Common myeloid progenitor, CD34-positive (primary cell): Measurements from ENCODE around the gene GLI2.

Experiments
- CTCF ChIA-PET: fragments of 350-600 bp; sonication (Branson Sonifier 250); formaldehyde crosslinking; loops from one replicate; lab custom pipeline; 2021; ENCODE audit warnings: antibody characterized with exemption; lab: Charles Lee
- POLR2A ChIA-PET: fragments of 350-600 bp; sonication (Branson Sonifier 250); formaldehyde crosslinking; loops from one replicate; lab custom pipeline; 2021; ENCODE audit warnings: antibody characterized with exemption; lab: Charles Lee
- DNase-seq, 3 donors: peaks; one replicate each; pipeline versions ENCODE4 v3.0.0 to v3.0.0-alpha.2; 2013
- H3K27ac ChIP-seq, 2 experiments: 1 replicate in 1 of 2; 2 replicates in 1 of 2; pipeline ENCODE4 v1.7.0; 2013; ENCODE audit warnings: inconsistent platforms in 2 of 2, low read length in 2 of 2, mild to moderate bottlenecking in 2 of 2, low read depth in 1 of 2, moderate library complexity in 1 of 2; ENCODE audit not compliant: severe bottlenecking in 2 of 2, insufficient read depth in 1 of 2, poor library complexity in 1 of 2
- H3K27me3 ChIP-seq, 5 experiments: replicated peaks in 2 of 5; 1 replicate in 3 of 5; 2 replicates in 2 of 5; pipeline versions ENCODE4 v1.6.1 to v1.7.0; 2013; ENCODE audit warnings: low read length in 4 of 5, mild to moderate bottlenecking in 2 of 5, moderate library complexity in 2 of 5, inconsistent platforms in 1 of 5; ENCODE audit not compliant: insufficient read depth in 5 of 5, control insufficient read depth in 4 of 5
- H3K36me3 ChIP-seq, 4 experiments: 1 replicate in 2 of 4; 2 replicates in 2 of 4; pipeline versions ENCODE4 v1.6.1 to v1.7.0; 2013; ENCODE audit warnings: low read length in 3 of 4, control low read depth in 1 of 4, mild to moderate bottlenecking in 1 of 4; ENCODE audit not compliant: control insufficient read depth in 4 of 4, insufficient read depth in 4 of 4
- H3K4me1 ChIP-seq, 4 experiments: 1 replicate in 3 of 4; 2 replicates in 1 of 4; pipeline versions ENCODE4 v1.6.1 to v1.7.1; 2013; ENCODE audit warnings: low read length in 3 of 4, mild to moderate bottlenecking in 3 of 4, control low read depth in 1 of 4, inconsistent platforms in 1 of 4, moderate library complexity in 1 of 4; ENCODE audit not compliant: control insufficient read depth in 4 of 4, insufficient read depth in 4 of 4; ENCODE audit errors: control extremely low read depth in 1 of 4
- H3K4me3 ChIP-seq, 7 experiments: 1 replicate in 4 of 7; 2 replicates in 3 of 7; pipeline versions ENCODE4 v1.5.1 to v1.7.0; 2013; ENCODE audit warnings: mild to moderate bottlenecking in 7 of 7, low read length in 6 of 7, moderate library complexity in 6 of 7, inconsistent platforms in 2 of 7, low read depth in 2 of 7, control low read depth in 1 of 7; ENCODE audit not compliant: insufficient read depth in 4 of 7, control insufficient read depth in 1 of 7; ENCODE audit errors: extremely low read depth in 1 of 7
- H3K9me3 ChIP-seq, 5 experiments: 1 replicate in 4 of 5; 2 replicates in 1 of 5; pipeline versions ENCODE4 v1.6.1 to v1.7.1; 2013; ENCODE audit warnings: low read length in 4 of 5, mild to moderate bottlenecking in 2 of 5, inconsistent platforms in 1 of 5, low read depth in 1 of 5, moderate library complexity in 1 of 5; ENCODE audit not compliant: control insufficient read depth in 4 of 5, insufficient read depth in 2 of 5; ENCODE audit errors: control extremely low read depth in 1 of 5
- WGBS: methylation state at CpG from one replicate; pipeline ENCODE4 v1.1.5; 2013; ENCODE audit not compliant: insufficient coverage; 5-methylcytosine and 5-hydroxymethylcytosine counted together

GLI2 gene

GRCh38 chr2:120769076-120769786 lies 33.6 kb downstream of the GLI2 start:
- no peak for DNase-seq
- Histone ChIP-seq H3K36me3 (no peaks in the 10 kb centered on the region), H3K4me3 (no peak overlapping the region), H3K27me3 (peaks cover 0 to 2% (median 0%) of the 10 kb centered on the region in 5 experiments), H3K4me1 (peaks cover 0 to 16% (median 0%) of the 10 kb centered on the region in 4 experiments), H3K27ac (no peak overlapping the region), H3K9me3 (no peaks in the 10 kb centered on the region)
- ChIA-PET POLR2A (no interaction called here), CTCF (interaction anchor here (1.2 kb wide), 1 partner anchor 74 kb away, joined by 3 read pairs; no protein-coding TSS in a partner anchor)
- 94% methylated on average over 6 of the region's 11 CpGs for WGBS

DNA sequence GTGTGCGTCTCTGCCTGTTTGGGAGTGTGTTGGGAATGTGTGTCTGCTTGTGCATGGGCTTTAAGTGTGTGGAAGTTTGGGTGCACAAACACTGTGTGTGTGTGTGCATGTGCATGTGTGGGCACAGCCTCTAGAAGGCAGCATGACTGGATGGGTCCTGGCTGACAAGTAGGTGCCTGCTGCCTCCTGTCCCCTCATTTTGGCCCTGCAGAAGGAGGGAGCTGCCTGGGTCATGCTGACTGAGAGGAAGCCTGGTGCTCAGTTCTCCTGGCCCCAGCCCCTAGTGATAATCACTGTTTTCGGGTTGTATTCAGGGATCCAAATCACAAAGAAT lies 34.1 kb downstream of the GLI2 start:
- Histone ChIP-seq H3K36me3 (no peaks in the 10 kb centered on the region), H3K27me3 (peaks cover 0 to 2% (median 0%) of the 10 kb centered on the region in 5 experiments), H3K9me3 (no peaks in the 10 kb centered on the region), H3K27ac (no peak overlapping the region), H3K4me1 (peaks cover 0 to 11% (median 0%) of the 10 kb centered on the region in 4 experiments), H3K4me3 (no peak overlapping the region)
- WGBS = 100% methylated on average over 2 of the region's 2 CpGs
- no peak for DNase-seq
- CTCF ChIA-PET = interaction anchor here (1.2 kb wide), 2 partner anchors 35 to 74 kb away, joined by 3 read pairs; partner anchors contain the start of gene GLI2
- POLR2A ChIA-PET = no interaction called here

DNA sequence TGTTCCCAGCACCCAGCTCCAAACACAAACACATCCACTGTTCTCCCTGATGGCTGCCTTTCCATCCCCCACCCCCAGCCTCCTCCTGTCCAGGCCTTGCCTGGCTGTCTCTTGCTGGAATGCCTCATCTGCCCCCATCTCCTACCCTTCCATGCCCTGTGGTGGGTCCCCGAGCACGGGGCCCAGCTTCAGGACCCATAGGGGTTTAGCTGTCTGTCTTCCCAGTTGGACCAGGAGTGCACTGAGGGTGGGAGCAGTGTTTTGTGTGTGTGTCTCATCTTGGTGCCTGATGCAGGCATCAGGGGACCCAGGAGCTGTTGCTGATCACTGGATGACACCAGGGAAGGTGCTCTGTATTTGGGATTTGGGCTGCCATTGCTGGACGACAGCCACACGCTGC lies 34.5 kb downstream of the GLI2 start:
- H3K4me1 ChIP-seq = peaks cover 0 to 7% (median 0%) of the 10 kb centered on the region in 4 experiments
- POLR2A ChIA-PET = no interaction called here

GRCh38 chr2:120770641-120771040 lies 35.0 kb downstream of the GLI2 start:
- POLR2A ChIA-PET = no interaction called here
- no peak for DNase-seq

More for the DNA sequence above, 34.5 kb downstream of the GLI2 start:
- Histone ChIP-seq H3K27ac (no peak overlapping the region), H3K36me3 (no peaks in the 10 kb centered on the region), H3K9me3 (no peaks in the 10 kb centered on the region), H3K27me3 (peaks cover 0 to 2% (median 0%) of the 10 kb centered on the region in 5 experiments), H3K4me3 (no peak overlapping the region)
- no peak for DNase-seq
- WGBS = 93% methylated on average over 2 of the region's 4 CpGs
- CTCF ChIA-PET = interaction anchor here (1.2 kb wide), 1 partner anchor 35 kb away, joined by 3 read pairs; the partner anchor contains the start of gene GLI2

DNA sequence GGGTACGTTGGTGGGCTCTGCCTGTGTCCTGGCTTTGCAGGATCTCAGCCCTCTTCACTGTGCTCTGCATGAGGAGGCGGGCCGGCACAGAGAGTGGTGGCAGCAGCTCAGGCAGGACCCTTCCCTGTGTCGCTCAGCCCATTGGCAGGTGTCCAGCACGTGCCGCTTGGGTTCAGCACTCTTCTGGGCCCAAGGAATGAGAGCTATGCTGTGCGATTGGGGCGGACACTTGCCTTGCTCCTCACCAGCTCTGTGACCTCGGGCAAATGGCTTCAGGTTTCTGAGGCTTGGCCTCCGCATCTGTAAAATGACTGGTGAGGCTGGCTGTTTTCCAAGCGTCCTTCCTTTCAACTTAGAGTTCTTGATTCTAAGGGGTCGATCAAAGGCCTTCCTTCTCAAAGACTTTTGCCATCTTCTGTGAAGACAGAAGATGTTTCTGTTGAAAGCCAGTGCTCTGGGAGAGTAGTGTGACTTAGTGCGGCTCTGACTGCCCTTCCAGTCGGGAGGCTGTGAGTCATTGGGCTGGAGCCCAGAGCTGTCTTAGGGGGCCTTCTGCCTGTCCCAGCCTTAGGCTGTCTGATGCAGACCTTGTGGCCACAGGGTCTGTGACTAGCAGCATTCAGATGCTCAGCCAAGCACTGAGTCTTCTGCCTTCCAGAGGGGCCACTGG lies 35.6 kb downstream of the GLI2 start:
- no peak for DNase-seq
- POLR2A ChIA-PET = no interaction called here
- CTCF ChIA-PET = interaction anchor here (1.2 kb wide), 1 partner anchor 36 kb away, joined by 3 read pairs; the partner anchor contains the start of gene GLI2
- Histone ChIP-seq H3K27me3 (no peaks in the 10 kb centered on the region), H3K4me1 (peaks cover 0 to 6% (median 0%) of the 10 kb centered on the region in 4 experiments), H3K9me3 (no peaks in the 10 kb centered on the region), H3K27ac (no peak overlapping the region), H3K36me3 (no peaks in the 10 kb centered on the region), H3K4me3 (no peak overlapping the region)
- 97% methylated on average over 13 of the region's 14 CpGs for WGBS

More at GRCh38 chr2:120770641-120771040, 35.0 kb downstream of the GLI2 start:
- no peak overlapping the region for H3K27ac ChIP-seq
- no peaks in the 10 kb centered on the region for H3K27me3 ChIP-seq
- no peaks in the 10 kb centered on the region for H3K36me3 ChIP-seq
- H3K4me3 ChIP-seq = no peak overlapping the region
- no peaks in the 10 kb centered on the region for H3K9me3 ChIP-seq
- CTCF ChIA-PET = interaction anchor here (1.2 kb wide), 1 partner anchor 36 kb away, joined by 3 read pairs; the partner anchor contains the start of gene GLI2
- H3K4me1 ChIP-seq = peaks cover 0 to 6% (median 0%) of the 10 kb centered on the region in 4 experiments
- WGBS = 97% methylated on average over 3 of the region's 6 CpGs

GRCh38 chr2:120771781-120772208 lies 36.1 kb downstream of the GLI2 start:
- no peaks in the 10 kb centered on the region for H3K36me3 ChIP-seq
- H3K27me3 ChIP-seq = no peaks in the 10 kb centered on the region
- CTCF ChIA-PET = no interaction called here
- POLR2A ChIA-PET = no interaction called here
- H3K27ac ChIP-seq = no peak overlapping the region
- WGBS = 50% methylated on average over 2 of the region's 5 CpGs
- no peak overlapping the region for H3K4me3 ChIP-seq
- H3K4me1 ChIP-seq = peaks cover 0 to 6% (median 0%) of the 10 kb centered on the region in 4 experiments
- H3K9me3 ChIP-seq = no peaks in the 10 kb centered on the region
- DNase-seq = no peak

GRCh38 chr2:120772261-120772660 lies 36.6 kb downstream of the GLI2 start:
- no peaks in the 10 kb centered on the region for H3K36me3 ChIP-seq
- no peak overlapping the region for H3K4me3 ChIP-seq
- WGBS = 96% methylated on average over 4 of the region's 5 CpGs
- peaks cover 0 to 6% (median 0%) of the 10 kb centered on the region in 4 experiments for H3K4me1 ChIP-seq
- no peak for DNase-seq
- no peak overlapping the region for H3K27ac ChIP-seq
- CTCF ChIA-PET = no interaction called here
- H3K27me3 ChIP-seq = no peaks in the 10 kb centered on the region
- H3K9me3 ChIP-seq = no peaks in the 10 kb centered on the region
- POLR2A ChIA-PET = no interaction called here
